CD4-positive, alpha-beta T cell treated with Interferon alpha-2 for 1 hour (primary cell): Measurements from ENCODE around the gene CACNB2.
"Not testable (repeated sequence)": the region's sequence is repeated elsewhere in the genome, so short reads cannot be mapped to it uniquely, and the experiment has no call there.

Experiments used
- DNase-seq, 2 donors: peaks; one replicate each; pipeline ENCODE4 v3.0.0-alpha.2; 2020 to 2022

CACNB2 gene

DNA sequence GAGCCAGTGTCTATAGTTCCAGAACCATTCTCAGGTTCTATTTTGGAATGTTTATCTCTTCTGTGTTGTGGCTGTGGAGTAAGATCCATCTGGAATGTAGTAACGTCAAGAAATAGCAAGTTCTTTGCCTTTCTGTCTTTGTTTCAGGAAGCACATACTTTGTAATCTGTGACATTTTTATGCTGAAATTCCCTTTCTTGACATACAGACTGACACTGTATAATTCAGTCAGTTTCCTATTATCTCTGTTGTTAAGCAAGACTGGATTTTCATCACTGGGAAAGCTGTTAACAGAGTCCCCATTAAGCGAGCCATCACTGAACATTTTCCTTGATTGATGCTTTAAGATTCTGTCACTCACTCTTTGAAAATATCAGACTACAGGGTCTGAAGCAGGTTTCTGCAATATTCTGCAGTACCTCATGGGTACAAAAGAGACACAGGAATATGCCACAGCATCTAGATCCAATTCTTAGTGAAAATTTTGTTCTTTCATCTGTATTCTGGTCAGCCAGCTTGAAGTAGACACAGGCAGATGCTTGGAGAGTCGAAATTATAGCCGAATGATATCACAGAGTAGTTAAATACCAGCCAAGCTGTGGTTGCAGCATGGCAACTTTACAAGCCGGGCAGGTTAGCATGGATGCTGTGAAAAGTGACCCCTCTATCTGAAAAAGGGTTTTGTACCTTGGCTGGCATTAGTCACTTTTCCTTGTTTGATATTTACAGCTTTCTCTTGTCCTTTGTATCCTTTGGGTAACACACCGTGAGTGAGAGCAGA lies 62.6 kb downstream of the CACNB2 start:
- no peak for DNase-seq

GRCh38 chr10:18203471-18203870 lies 63.2 kb downstream of the CACNB2 start:
- no peak for DNase-seq

DNA sequence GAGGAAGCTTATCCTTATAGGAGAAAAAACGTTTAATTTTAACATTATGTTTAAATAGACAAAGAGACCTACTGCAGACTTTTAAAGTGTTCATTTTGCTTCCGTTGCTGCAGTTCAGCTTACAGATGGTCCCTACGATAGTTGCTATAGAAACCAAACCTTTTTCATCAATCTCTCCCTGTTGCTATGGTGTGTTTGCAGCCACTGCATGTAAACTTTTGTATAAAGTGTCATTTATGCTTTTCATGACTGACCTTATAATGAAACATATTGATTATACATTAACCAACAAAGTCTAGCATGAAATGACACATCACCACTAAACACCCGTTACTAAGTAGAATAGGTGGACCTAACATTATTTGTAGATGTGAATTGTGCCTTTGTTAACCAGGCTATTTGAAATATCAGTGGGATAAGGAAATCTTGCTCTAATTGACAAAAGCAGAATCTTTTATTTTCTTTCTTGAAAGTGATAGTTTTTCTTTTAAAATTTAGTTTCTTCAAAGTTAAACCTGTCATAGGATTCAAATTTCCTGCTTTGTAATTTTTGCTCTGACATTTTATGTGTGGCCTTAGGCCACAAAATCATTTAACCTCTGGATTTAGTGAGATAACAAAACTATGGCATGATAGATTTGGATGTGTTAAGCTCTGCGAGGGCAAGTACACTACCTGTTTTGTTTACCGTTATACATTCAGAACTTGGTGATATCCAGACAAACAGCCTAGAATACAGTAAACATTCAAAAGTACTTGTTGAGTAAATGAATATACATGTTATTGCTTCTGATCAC lies 64.0 kb downstream of the CACNB2 start:
- peak in 1 of 2 donors; percentile 43 for DNase-seq

- DNase-seq, result no peak
Observed at GRCh38 chr10:18205098-18205834, 65.0 kb downstream of the CACNB2 start.

DNA sequence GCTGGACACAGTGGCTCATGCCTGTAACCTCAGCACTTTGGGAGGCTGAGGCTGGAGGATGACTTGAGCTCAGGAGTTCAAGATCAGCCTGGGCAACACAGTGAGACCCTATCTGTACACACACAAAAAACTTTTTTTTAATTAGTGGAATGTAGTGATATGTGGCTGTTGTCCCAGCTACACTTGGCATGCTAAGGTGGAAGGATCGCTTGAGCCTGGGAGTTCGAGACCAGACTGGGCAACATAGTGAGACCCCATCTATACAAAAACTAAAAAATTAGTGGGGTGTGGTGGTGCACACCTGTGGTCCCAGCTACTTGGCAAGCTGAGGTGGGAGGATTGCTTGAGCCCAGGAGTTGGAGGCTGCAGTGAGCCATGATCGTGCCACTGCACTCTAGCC lies 68.0 kb downstream of the CACNB2 start:
- not testable (repeated sequence) for DNase-seq

- DNase-seq, result no peak
Observed at GRCh38 chr10:18209241-18209640, 69.0 kb downstream of the CACNB2 start.

- no peak for DNase-seq
Observed at GRCh38 chr10:18210711-18211110, 70.5 kb downstream of the CACNB2 start.

GRCh38 chr10:18211862-18212261 lies 71.6 kb downstream of the CACNB2 start:
- DNase-seq, result no peak

GRCh38 chr10:18213271-18213670 lies 73.0 kb downstream of the CACNB2 start:
- no peak for DNase-seq

DNA sequence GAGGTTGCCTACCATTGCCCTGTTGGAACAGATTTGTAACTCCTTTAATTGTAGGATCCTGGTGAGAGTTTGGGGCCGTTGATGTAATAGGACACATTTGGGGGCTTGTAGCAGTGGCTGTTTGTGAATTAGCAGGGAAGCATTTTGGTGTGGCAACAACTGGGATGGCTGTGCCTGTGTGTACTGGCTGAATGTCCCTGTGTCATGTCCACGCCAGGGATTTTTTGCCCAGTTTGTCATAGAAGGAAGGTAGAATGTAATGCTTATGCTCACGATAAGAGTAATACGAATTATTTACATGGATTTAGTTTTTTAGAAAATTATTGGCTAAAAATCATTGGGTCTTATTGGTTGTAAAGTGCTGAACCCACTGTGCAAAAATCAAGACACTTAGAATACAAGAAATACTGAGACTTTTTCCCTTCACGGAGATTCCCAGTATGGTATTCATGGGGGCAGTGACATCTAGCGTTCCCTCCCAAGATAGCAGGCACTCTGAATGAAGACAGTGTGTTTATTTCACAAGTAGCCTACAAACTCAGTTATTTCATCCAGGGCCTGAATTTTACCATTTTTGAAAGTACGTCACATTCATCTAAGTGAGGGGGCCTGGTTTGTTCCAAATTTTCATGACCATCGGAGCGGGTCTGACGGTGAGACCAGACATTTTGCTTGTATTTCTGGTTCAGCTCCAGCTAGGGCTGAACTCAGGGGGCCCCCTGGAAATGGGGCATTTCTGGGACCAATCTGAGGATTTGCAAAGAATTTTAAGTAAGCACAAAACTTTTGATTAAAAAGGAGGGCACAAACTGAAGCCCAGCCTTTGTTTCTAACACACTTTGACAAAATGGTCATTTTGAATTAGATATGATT lies 74.7 kb downstream of the CACNB2 start:
- peak in 1 of 2 donors; percentile 13 for DNase-seq

DNA sequence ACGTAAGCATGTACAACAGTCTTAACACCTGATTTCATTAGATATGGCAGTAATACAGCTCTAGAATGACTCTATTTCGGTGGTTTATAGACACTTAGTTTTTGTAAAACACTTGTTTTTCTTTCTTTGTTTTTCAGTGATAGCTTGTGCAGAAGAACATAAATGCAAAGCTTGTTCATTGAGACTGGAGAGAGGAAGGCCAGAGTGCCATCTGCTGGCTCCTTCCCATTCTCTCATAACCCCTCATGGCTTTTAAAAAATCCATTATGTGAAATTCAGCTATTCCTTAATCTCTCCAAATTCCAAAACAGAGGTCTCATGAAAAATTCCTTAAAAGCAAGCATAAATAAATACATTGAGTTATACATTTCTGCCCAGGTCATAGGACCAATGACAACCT lies 76.3 kb downstream of the CACNB2 start:
- DNase-seq, result no peak

DNA sequence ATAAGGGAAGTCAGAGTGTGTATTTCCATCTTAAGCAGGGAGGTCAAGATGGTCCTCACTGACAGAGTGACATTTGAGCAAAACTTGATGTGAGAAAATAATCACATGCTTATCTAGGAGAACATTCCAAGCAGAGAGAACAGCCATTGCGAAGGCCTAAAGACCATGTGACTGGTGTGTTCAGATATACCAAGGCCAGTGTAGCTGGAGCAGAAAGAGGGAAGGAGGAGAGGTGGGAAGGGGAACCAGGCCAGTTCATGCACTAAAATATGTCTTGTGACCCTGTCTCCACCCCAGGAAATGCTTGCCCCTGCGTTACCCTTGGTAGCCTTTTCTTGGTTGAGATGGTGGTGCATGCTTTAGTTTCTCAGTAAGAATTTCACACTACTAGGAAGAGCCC lies 77.4 kb downstream of the CACNB2 start:
- DNase-seq, result no peak

DNA sequence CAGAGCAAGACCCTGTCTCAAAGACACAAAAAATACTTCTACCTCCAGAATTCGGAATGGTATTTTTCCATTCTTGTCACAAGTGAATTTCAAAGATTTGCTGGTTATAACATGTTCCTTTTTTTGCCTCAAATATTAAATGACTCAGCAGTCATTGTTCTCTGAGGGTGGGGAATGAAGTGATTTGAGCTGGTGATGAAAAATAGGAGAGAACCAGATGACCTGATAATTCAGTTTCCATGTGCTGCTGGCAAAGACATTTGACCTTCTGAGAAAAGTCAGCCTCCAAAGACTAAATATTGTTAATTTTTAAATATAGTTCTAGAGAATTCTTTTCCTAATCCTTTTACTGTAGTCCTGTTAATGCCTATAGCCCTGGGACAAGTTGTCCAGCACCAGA lies 78.9 kb downstream of the CACNB2 start:
- DNase-seq, result no peak

- no peak for DNase-seq
Observed at GRCh38 chr10:18221123-18221522, 80.9 kb downstream of the CACNB2 start.

GRCh38 chr10:18221882-18222281 lies 81.7 kb downstream of the CACNB2 start:
- DNase-seq, result no peak

- DNase-seq, result no peak
Observed at GRCh38 chr10:18222866-18223265, 82.6 kb downstream of the CACNB2 start.

DNA sequence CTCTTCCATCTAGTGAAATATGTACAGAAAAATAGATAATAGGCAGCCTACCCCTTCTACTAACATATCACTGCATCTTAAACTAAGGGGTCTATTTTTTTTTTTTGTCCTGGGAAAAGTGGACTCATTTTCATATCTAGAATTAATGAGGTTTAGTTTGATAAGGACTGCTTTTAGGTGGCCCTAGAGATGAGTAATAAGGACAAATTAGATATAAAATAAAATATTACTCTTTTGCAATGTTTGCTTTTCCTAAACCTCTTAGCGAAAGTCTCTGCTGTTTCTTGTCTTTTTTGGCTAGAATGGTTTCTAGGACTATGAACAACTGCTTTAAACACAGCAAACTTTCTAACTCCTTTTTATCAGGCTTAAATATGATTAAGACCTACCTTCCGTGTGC lies 83.7 kb downstream of the CACNB2 start:
- DNase-seq, result no peak

DNA sequence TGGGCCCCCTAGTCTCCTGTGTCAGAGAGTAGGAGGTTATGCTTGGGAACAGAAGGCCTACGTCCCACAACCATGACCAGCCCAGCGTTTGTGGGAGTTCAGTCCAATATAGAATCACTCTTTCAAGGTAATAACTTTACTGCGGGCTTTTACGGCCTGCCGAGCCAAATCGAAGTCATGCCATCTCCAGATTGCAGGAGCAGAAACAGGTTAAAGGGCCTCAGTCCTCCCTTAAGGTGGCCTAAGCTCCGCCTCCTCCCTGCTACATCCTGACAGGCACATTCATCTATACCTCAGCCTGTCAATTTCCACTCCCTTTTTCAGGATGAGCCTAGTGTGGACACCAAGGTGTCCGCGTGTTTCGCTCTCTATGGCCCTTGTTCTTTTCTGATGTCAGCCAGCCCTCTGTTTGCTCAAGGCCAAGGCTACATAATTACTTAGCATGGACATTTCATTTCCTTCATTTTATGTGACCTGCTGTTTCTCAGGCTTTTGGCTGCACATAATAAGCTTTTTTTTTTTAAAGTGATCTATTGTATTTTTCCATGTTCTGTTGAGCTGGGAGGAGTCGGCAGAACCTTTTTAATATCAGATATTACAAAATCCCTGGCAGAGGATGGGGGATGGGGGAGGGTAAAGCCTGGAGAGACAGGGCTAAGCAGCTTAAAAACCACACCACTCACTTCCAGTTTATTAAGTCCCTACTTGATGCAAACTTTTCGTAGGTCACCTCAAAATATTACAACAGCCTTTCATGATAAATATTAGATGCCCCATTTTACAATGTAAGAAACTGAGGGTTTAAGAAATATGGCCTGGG lies 84.6 kb downstream of the CACNB2 start:
- no peak for DNase-seq

- no peak for DNase-seq
Observed at GRCh38 chr10:18226336-18226735, 86.1 kb downstream of the CACNB2 start.

DNA sequence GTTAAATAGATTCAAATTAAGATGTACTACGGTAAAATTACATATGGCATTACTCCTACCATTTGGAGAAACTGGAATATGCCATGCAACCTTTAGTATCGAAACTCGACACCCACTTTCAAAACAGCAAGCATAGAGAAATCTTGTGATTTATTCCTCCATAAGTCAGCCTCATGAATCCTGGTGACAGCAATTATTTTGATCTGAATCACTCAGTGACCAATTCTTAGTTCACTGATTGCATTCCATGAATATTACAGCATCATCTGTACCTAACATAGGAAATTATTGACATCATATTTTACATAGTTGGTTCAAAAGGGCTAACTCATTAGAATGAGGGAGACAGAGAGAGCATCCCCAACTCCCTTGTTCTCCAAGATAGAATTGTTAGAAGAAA lies 89.6 kb downstream of the CACNB2 start:
- no peak for DNase-seq

DNA sequence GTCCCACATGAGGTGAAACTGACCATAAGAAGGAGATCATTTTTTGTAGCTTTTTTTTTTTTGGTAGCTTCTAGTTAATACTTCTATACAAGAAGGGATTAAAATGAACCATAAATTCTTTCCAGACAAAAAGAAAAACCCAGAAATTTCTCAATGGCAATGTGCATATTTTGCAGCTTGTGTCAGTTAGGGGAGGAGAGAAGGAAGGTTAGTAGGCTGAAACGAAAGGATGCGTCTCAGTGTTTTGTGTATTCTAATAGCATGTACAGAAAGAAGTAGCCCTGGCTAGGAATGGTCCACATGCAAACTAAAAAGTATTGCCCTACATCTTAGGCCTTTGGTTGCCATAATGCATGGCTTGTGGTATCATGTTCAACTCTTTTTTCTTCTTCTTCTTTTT lies 90.6 kb downstream of the CACNB2 start:
- no peak for DNase-seq

DNA sequence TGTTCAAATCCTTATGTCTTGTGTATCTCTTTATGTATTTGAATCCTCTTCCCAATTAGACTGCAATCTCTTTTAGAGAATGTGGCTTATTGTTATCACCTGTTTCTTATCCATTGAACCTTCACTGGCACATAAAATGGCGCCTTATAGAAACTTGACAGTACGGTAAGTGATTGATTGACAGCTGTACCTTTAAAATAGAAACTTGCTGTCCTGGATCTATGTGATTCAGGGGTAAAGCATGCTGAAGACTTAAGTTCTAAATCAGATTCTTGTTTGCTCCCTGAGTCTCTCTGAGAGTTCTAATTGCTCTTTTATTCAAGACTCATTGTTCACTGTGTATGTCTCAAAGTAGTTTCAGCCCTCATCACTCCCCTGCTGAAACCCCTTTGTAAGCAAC lies 91.3 kb downstream of the CACNB2 start:
- DNase-seq, result no peak
